ENCODE results near the gene CELF2.

The CELF2 gene

DNA sequence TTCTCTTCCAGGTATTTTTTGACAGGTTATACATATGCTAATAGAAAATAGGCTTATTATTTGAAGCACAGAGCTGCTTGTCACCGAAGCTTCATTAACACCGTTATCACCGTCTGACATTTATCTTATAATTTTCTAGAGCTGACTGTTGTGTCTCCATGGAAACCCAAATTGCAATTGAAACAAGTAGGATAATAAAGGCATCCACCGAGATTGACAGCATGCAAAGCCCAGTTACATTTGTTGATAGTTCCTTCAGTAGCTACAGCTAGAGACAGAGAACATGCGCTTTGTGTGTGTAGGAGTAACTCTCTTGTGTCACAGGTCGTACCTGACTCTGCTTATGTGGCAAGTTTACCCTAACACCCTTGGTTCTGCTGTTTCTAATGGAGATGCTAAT lies 135.6 kb downstream of the CELF2 start:
- no peak overlapping the region for H3K4me3 ChIP-seq (ENCODE audit: control insufficient read depth, low read depth, low read length)
- DNase-seq (ENCODE audit: low read depth), result no peak
- TF ChIP-seq, protein P1, sequence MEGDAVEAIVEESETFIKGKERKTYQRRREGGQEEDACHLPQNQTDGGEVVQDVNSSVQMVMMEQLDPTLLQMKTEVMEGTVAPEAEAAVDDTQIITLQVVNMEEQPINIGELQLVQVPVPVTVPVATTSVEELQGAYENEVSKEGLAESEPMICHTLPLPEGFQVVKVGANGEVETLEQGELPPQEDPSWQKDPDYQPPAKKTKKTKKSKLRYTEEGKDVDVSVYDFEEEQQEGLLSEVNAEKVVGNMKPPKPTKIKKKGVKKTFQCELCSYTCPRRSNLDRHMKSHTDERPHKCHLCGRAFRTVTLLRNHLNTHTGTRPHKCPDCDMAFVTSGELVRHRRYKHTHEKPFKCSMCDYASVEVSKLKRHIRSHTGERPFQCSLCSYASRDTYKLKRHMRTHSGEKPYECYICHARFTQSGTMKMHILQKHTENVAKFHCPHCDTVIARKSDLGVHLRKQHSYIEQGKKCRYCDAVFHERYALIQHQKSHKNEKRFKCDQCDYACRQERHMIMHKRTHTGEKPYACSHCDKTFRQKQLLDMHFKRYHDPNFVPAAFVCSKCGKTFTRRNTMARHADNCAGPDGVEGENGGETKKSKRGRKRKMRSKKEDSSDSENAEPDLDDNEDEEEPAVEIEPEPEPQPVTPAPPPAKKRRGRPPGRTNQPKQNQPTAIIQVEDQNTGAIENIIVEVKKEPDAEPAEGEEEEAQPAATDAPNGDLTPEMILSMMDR (conservative IDR thresholded peaks at IDR 0.05; ENCODE audit: control insufficient read depth, insufficient read depth, low read depth, low read length), result no peak

DNA sequence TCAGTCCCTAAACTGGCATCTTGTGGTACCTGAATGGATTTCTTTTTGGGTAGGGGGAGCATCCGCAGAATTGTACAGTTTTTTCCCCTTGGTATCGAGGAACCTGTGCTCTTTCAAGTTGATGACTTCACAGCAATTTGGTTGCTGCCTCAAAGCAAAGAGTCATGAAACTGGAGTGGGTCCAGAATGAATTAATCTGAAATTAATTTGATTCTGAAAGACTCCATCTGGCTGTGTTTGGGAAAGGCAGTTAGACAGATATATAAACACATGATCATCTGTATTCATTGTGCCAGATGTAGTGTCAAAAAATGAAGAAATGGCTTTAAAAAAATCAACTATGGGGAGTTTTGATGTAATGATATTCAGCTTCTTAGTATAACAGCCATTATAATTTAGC lies 136.1 kb downstream of the CELF2 start:
- TF ChIP-seq, protein P1 (conservative IDR thresholded peaks at IDR 0.05; ENCODE audit: control insufficient read depth, insufficient read depth, low read depth, low read length), result no peak

DNA sequence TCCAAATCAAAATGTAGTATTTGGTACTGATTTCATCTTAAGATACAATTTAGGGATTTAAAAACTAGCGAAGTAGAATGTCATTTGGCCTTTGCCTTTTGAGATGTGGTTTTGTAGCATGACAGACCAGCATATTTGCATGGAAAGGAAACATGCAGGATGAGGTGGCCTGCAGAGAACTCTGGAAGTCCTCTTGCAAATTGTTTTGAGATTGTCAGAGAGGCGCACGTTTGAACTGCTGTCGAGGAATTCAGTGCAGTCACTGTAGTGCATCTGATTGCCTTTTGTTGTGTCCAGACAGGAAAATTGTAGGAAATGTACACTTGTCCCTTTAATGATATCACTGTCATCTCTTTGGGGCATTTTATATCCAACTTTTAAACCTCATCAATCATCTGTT lies 136.7 kb downstream of the CELF2 start:
- H3K4me3 ChIP-seq (ENCODE audit: control insufficient read depth, low read depth, low read length), result no peak overlapping the region
- TF ChIP-seq, protein P1 (conservative IDR thresholded peaks at IDR 0.05; ENCODE audit: control insufficient read depth, insufficient read depth, low read depth, low read length), result no peak
- no peak for DNase-seq (ENCODE audit: low read depth)

More for the DNA sequence above, 136.1 kb downstream of the CELF2 start:
- no peak overlapping the region for H3K4me3 ChIP-seq (ENCODE audit: control insufficient read depth, low read depth, low read length)
- DNase-seq (ENCODE audit: low read depth), result peak; percentile 11

GRCh38 chr10:11154849-11155498 lies 137.3 kb downstream of the CELF2 start:
- H3K4me3 ChIP-seq (ENCODE audit: control insufficient read depth, low read depth, low read length), result no peak overlapping the region
- TF ChIP-seq, protein P1 (conservative IDR thresholded peaks at IDR 0.05; ENCODE audit: control insufficient read depth, insufficient read depth, low read depth, low read length), result no peak
- no peak for DNase-seq (ENCODE audit: low read depth)

- no peak for DNase-seq (ENCODE audit: low read depth)
- TF ChIP-seq, protein P1 (conservative IDR thresholded peaks at IDR 0.05; ENCODE audit: control insufficient read depth, insufficient read depth, low read depth, low read length), result no peak
- H3K4me3 ChIP-seq (ENCODE audit: control insufficient read depth, low read depth, low read length), result no peak overlapping the region
Measured at GRCh38 chr10:11156480-11156879, 138.8 kb downstream of the CELF2 start.

DNA sequence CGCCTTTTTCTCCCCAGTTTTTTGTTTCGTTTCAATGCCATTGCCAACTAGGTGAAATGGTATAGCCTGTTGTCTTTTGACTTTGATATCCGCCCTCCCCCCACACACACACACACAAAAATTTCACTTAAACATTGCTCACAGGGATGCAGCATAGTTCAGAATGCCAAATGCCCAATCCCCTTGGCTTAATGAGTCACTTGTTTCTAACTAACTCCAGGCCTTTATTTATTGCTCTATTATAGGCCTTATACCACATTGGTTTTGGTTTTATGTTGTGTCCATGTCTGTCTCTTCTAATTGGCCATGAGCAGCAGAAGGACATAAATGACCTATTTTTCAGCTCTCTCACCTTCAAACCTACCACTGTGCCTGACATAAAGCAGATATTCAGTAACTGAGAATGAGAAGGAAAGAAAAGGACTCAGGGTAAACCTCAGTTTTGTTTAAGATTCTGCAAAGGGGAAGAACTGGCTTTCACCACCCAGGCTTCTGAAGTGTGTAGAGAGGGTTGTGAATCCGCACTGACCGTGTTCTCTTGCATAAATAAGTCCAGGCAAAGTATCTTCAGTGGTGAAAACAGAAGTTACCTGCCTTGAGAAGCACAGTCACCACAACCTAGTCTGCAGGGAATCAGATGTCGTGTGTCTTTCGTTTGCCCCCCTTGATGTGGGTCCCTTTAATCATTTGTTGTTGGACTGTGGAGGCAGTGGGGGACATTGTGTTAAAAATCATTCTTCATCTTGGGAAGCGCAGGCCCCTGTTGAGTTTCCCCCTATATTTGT lies 139.8 kb downstream of the CELF2 start:
- TF ChIP-seq, protein P1 (conservative IDR thresholded peaks at IDR 0.05; ENCODE audit: control insufficient read depth, insufficient read depth, low read depth, low read length), result no peak
- no peak overlapping the region for H3K4me3 ChIP-seq (ENCODE audit: control insufficient read depth, low read depth, low read length)
- DNase-seq (ENCODE audit: low read depth), result peak; percentile 30

Data from fibroblast of mammary gland (primary cell).